ENCODE data around the gene TPRKB.
"Not testable (repeated sequence)": the region's sequence is repeated elsewhere in the genome, so short reads cannot be mapped to it uniquely, and the experiment has no call there.

The TPRKB gene
- total RNA-seq: 17.9 to 21.0 reads per million in 2 donors

- peak; percentile 64 for DNase-seq
Observed at GRCh38 chr2:73736855-73737779, at the start of gene TPRKB. TSS of gene TPRKB (minus strand) at chr2:73737345. CDS start at chr2:73734569, 2,776 bp downstream.

- DNase-seq: not testable (repeated sequence)
Observed at GRCh38 chr2:73783883-73784282, 46.7 kb upstream of the TPRKB start, which contains the start of gene C2orf78. TSS of gene C2orf78 (plus strand) at chr2:73784183. CDS start at chr2:73784310, 127 bp downstream.

DNA sequence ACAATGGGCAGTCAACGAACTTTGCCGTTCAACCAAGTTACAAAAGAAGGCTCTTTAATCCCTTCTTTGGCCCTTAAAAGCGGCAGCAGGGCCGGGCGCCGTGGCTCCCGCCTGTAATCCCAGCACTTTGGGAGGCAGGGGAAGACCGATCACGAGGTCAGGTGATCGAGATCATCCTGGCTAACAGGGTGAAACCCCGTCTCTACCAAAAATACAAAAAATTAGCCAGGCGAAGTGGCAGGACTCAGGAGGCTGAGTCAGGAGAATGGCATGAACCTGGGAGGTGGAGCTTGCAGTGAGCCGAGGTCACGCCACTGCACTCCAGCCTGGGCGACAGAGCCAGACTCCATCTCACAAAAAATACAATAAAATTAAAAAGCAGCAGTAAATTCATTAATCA, 46.3 kb upstream of the TPRKB start:
- not testable (repeated sequence) for DNase-seq

GRCh38 chr2:73780237-73780582, 43.1 kb upstream of the TPRKB start:
- DNase-seq: no peak

DNA sequence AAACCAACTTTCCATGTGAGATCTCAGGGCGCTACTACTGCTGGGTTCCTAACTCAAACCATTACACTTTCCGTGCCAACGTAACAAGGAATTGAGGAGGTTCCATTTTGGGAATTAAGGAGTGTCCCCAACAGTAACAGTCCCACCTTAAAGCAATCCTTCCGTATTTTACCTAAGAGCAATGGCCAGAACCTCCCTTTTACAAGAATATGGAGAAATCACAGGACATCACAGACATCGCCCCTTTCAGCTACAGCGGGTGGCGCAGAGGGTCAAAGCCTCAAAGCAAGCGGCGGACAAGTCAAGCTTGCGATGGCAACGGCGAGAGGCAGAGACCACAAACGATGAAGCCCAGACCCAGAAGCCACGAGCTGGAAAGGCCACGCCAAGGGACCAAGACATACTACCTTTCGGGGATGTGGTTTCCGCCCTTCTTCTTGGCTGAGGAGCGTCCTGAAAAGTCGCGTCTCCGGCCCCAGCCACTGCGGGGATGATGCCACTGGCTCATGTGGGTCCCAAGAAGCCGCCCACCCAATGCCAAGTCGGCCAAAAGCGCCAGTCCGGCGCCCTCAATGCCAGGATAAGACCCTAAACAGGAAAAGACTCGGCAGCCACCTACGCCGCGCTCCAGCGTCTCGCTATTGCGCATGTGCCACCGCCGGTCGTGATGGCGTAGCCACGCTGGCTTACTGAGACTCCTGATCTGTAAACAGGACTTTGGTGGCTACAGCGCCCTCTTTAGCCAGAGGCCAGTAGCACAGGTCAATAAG, 42.5 kb upstream of the TPRKB start, which contains the start of gene DUSP11:
DUSP11 (minus strand) TSS at position 637 of the 770 bp plus-strand sequence; CDS start at position 508, 129 bp downstream.
- DNase-seq: peak; percentile 79

GRCh38 chr2:73778867-73779466, 41.8 kb upstream of the TPRKB start:
- DNase-seq: not testable (repeated sequence)

- DNase-seq: no peak
Observed at GRCh38 chr2:73776869-73777519, 39.8 kb upstream of the TPRKB start.

DNA sequence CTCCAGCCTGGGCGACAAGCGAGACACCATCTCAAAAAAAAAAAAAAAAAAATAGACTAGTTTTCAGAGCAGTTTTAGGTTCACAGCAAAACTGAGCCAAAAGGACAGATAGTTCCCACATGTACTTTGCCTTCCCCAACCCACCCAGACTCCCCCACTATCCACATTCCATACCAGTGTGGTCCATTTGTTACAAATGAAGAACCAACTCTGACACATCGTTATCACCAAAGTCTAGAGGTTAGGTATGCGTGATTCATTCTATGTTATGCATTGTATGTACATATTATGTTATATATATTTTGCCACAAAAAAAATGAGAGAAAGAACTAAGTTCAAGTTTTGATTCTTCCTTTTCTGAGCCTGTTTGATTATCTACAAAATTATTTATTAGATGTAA, 39.2 kb upstream of the TPRKB start:
- no peak for DNase-seq

GRCh38 chr2:73772819-73773218, 35.7 kb upstream of the TPRKB start:
- no peak for DNase-seq

- DNase-seq: no peak
Observed at GRCh38 chr2:73770725-73771124, 33.6 kb upstream of the TPRKB start.

DNA sequence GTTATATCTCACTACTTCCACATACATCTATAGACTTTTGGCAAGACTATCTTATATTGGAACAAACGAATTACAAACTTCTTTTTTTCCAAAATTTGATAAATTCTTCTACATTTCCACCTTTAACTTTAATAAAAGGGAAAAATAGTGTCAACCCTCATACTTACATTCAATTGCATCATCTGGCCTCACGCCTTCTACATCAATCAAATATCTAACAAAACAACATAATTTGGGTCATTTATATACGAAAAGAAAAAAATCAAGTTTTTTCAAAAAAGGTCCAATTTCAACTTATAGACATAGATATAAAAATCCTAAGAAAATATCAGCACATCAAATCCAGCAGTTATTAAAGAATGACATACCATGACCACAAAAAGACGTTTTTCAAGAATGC, 29.8 kb upstream of the TPRKB start:
- DNase-seq: no peak

DNA sequence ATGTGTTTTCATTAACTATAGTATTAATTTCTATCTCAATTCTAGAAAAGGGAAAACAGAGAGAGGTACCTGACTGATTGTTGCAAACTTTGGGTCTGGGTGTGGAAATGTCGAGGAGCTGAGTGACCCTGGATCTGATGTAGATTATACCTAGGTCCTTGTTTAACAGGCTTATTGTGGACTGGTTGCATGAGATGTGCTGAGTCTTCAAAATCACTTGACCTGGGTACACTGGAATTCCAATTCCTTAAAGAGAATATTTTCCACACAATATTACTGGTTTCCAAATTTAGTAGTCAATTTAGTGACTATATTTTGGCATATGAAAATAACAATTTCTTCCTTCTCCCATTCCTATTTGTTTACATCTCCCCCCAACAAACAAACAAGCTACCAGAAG, 29.2 kb upstream of the TPRKB start:
- no peak for DNase-seq

- no peak for DNase-seq
Observed at GRCh38 chr2:73764945-73765344, 27.8 kb upstream of the TPRKB start.

DNA sequence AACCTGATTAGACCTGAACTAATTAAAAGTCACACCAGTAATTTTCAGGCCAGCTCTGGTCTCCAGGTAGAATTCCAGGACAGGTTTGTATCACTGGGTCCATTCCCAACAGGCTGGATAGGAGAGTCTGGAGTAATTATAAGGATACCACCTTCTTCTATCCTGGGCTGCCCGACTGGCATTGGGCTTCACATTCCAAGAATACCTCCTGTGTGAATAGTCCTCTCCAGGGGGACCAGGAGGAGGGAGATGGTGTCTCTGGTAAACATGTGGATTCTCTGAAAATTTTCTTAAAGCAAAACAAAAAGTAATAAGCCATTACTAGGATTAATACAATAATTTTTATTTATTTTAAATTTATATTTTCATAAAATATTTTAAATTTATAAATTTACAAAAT, 25.4 kb upstream of the TPRKB start:
- no peak for DNase-seq

DNA sequence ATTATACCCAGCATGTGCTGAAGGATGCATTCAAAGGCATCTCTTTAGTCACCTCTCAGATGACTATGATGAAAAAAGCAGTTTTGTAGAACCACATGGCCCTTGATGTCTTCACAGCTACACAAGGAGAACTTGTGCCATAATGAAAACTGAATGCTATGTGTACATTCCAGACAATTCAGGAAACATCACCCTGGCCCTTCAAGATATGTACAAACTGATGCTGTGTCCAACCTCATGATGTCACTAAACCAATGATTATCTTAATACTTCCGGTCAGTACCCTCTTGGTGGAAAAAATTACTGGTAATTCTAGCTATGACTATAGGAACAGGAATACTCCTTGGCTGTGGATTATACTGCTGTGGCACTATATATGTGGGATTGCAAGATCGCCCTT, 22.8 kb upstream of the TPRKB start:
- DNase-seq: no peak

- DNase-seq: no peak
Observed at GRCh38 chr2:73759285-73759764, 22.2 kb upstream of the TPRKB start.

GRCh38 chr2:73754332-73754731, 17.2 kb upstream of the TPRKB start:
- not testable (repeated sequence) for DNase-seq

GRCh38 chr2:73749314-73749713, 12.2 kb upstream of the TPRKB start:
- DNase-seq: no peak

GRCh38 chr2:73746877-73747208, 9.7 kb upstream of the TPRKB start:
- DNase-seq: no peak

- no peak for DNase-seq
Observed at GRCh38 chr2:73746015-73746876, 9.1 kb upstream of the TPRKB start.

DNA sequence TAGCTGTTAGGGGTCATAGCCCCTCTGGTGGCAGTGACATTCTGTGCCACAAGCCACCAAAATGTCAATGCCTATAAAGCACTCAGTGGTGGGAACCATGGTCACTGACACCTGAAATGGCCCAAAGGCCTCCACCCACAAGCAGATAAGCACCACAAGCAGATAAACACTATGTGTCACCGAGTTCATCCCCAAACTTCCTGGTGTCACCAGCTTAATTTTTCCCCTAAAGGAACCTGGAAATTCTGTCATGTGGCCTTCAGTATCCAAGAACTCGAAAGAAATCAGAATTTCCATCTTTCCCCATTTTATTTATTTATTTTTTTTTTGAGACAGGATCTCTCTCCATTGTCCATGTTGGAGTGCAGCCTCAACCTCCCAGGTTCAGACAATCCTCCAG, 3.6 kb upstream of the TPRKB start:
- no peak for DNase-seq

DNA sequence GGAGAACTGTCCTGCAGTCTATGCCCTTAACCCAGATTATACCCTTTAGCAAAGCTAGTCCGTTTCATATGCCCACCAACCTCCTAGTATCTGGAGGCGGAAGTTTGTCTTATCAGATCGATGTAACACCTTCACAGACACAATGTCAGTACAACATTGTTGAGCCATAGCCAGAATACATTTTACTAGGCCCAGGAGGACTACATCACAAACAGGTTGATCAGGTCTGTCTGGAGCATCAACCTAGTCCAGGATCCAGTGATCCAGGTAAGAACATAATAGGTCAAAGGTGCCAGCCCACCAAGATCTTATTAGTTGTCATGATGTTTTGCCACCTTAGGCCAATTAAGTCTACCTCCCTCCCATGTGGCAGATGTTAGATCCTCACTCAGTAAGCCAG, 2.0 kb upstream of the TPRKB start:
- no peak for DNase-seq
